Calu3 (cell line): ENCODE results near the gene SLC25A43. TPM values are rescaled to one million over a fixed set of nuclear protein-coding genes. Genes with fewer than 3 reads are reported as not detected.

ENCODE experiments used
- BruUV-seq: library from RNA; stranded (reverse); fragments of 400-500 nt; replicated peaks from 2 replicates; lab custom pipeline; 2021; lab: Mats Ljungman, UMichigan
- CTCF ChIA-PET: fragments of 300-600 bp; sonication (Branson Sonifier 250); formaldehyde crosslinking; loops from one replicate; lab custom pipeline; 2022; ENCODE audit warnings: antibody characterized with exemption; lab: Charles Lee
- DNase-seq: peaks from one replicate; pipeline ENCODE4 v3.0.0; 2022
- H3K27ac Mint-ChIP-seq: one replicate; pipeline ENCODE4 v1.8.0; 2022; ENCODE audit warnings: mixed read lengths; ENCODE audit not compliant: unreplicated experiment
- H3K27me3 Mint-ChIP-seq: one replicate; pipeline ENCODE4 v1.8.0; 2022; ENCODE audit warnings: mixed read lengths; ENCODE audit not compliant: unreplicated experiment
- H3K36me3 Mint-ChIP-seq: one replicate; pipeline ENCODE4 v1.8.0; 2022; ENCODE audit warnings: mild to moderate bottlenecking, moderate library complexity, mixed read lengths; ENCODE audit not compliant: insufficient read depth, unreplicated experiment
- H3K4me1 Mint-ChIP-seq: one replicate; pipeline ENCODE4 v1.8.0; 2022; ENCODE audit warnings: mild to moderate bottlenecking, low read depth, mixed read lengths; ENCODE audit not compliant: unreplicated experiment
- H3K4me3 Mint-ChIP-seq: one replicate; pipeline ENCODE4 v1.8.0; 2022; ENCODE audit warnings: mild to moderate bottlenecking, low read depth, moderate library complexity, mixed read lengths; ENCODE audit not compliant: unreplicated experiment
- H3K9me3 Mint-ChIP-seq: one replicate; pipeline ENCODE4 v1.8.0; 2022; ENCODE audit warnings: low read depth, mixed read lengths; ENCODE audit not compliant: unreplicated experiment
- intact Hi-C: fragments of 100-400 bp; cut with micrococcal nuclease; formaldehyde crosslinking; loops from one replicate; pipeline ENCODE4 v1.10.0; 2022; ENCODE audit not compliant: unreplicated experiment
- total RNA-seq: library from RNA; stranded (reverse); gene quantifications from 2 replicates; pipeline ENCODE4 v1.2.3, GENCODE V29; 2022
- TF ChIP-seq, protein P1 (sequence below): fragments of 200-600 bp; IDR thresholded peaks from one replicate; pipeline ENCODE4 v1.8.0; 2022; ENCODE audit warnings: antibody characterized with exemption; ENCODE audit not compliant: unreplicated experiment

Gene SLC25A43
- total RNA-seq, 1 experiment from 2014 or later: 15.5 TPM

DNA sequence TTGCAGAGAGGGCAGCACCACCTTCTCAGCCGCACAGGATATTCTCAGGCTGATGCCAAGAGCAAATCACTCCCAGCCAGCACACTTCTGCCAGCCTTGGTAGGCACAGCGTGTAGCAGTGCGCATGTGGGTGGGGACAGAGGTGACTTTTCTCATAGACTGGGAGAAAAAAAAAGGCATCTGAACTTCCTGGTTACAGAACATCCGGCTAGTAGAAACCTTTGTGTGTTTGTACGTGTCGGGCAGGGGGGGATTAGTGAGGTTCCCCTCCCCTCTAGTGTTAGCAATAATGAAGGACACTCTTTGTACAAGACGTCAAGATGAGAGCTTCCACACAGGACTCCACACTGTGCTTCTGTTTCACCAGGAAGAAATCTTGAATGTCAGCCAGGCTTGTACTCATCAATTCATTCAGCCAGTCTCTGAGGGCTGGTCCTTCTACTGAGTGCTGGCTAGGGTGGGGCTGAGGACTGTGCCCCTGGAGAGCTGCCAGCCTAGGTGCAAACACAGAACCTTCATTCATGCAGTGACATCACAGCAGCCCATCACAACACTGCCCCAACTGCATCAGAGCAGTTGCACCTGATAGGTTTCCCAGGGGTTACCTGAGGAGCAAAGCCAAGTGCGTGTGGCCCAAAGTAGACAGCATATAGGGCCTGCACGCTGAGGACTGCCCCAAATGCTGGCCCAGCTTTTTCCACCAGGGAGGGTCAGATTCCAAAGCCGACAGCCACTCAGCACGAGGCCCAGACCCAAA lies 103.8 kb downstream of the SLC25A43 start:
- H3K27me3 Mint-ChIP-seq: no peaks in the 10 kb centered on the region
- no TSS peak for BruUV-seq
- no peaks in the 10 kb centered on the region for H3K9me3 Mint-ChIP-seq
- peak; percentile 87 for DNase-seq
- peaks cover 40% of the 10 kb centered on the region for H3K4me1 Mint-ChIP-seq
- TF ChIP-seq, protein P1, sequence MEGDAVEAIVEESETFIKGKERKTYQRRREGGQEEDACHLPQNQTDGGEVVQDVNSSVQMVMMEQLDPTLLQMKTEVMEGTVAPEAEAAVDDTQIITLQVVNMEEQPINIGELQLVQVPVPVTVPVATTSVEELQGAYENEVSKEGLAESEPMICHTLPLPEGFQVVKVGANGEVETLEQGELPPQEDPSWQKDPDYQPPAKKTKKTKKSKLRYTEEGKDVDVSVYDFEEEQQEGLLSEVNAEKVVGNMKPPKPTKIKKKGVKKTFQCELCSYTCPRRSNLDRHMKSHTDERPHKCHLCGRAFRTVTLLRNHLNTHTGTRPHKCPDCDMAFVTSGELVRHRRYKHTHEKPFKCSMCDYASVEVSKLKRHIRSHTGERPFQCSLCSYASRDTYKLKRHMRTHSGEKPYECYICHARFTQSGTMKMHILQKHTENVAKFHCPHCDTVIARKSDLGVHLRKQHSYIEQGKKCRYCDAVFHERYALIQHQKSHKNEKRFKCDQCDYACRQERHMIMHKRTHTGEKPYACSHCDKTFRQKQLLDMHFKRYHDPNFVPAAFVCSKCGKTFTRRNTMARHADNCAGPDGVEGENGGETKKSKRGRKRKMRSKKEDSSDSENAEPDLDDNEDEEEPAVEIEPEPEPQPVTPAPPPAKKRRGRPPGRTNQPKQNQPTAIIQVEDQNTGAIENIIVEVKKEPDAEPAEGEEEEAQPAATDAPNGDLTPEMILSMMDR: no peak
- CTCF ChIA-PET: interaction anchor here (0.6 to 2.4 kb wide), 7 partner anchors 8 to 88 kb away, joined by 3 to 32 read pairs (median 5); no protein-coding TSS in a partner anchor
- H3K36me3 Mint-ChIP-seq: peaks cover 14% of the 10 kb centered on the region
- peak overlapping the region; percentile 96 for H3K27ac Mint-ChIP-seq
- H3K4me3 Mint-ChIP-seq: peak overlapping the region; percentile 59
- intact Hi-C loops: no loop called here

DNA sequence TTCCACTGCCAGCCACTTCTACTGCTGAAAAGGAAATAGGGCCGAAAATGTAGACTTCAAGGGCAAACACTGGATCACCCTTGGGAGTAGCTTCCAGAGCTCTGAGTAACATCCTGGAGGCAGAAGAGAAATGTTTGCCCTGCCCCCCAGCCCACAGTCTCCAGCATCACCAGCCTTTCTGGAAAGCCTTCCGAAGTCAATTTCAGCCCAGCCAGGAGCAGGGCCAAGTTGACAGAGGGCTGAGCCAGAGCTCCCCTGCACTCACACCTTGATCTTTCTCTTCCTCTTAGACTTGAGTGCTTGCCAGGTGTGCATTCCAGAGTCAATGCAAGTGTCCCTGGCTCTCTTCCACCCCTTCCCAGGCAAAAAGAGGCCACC lies 104.3 kb downstream of the SLC25A43 start:
- Mint-ChIP-seq H3K9me3 (no peaks in the 10 kb centered on the region), H3K36me3 (peaks cover 14% of the 10 kb centered on the region), H3K27ac (peak overlapping the region; percentile 96), H3K27me3 (no peaks in the 10 kb centered on the region), H3K4me1 (peaks cover 40% of the 10 kb centered on the region), H3K4me3 (peak overlapping the region; percentile 59)
- DNase-seq: peak; percentile 80
- intact Hi-C loops: no loop called here
- BruUV-seq: TSS peak; percentile 87
- CTCF ChIA-PET: interaction anchor here (0.5 to 2.4 kb wide), 8 partner anchors 9 to 902 kb away, joined by 3 to 32 read pairs (median 5); no protein-coding TSS in a partner anchor
- TF ChIP-seq, protein P1: no peak

Other genes with a start within 250 kb of the SLC25A43 start
- 121 and 126 TPM in 2 replicates for gene PGRMC1, start 163.1 kb upstream of the SLC25A43 start, total RNA-seq
- gene SLC25A5, start 69.1 kb downstream of the SLC25A43 start, total RNA-seq: 396 and 416 TPM in 2 replicates
- gene STEEP1, start 166.1 kb downstream of the SLC25A43 start, total RNA-seq: 30.4 and 36.8 TPM in 2 replicates
- gene UBE2A, start 175.2 kb downstream of the SLC25A43 start, total RNA-seq: 64.2 and 65.0 TPM in 2 replicates
- gene NKRF, start 207.1 kb downstream of the SLC25A43 start, total RNA-seq: 17.8 and 18.0 TPM in 2 replicates